CD8-positive, alpha-beta memory T cell (primary cell): ENCODE results near the gene SLC24A3. TPM values are rescaled to one million over a fixed set of nuclear protein-coding genes. Genes with fewer than 3 reads are reported as not detected.
"Not testable (repeated sequence)": the region's sequence is repeated elsewhere in the genome, so short reads cannot be mapped to it uniquely, and the experiment has no call there.

Source experiments
- CTCF ChIA-PET: fragments of 350-600 bp; sonication (Branson Sonifier 250); formaldehyde crosslinking; loops from one replicate; lab custom pipeline; 2021; ENCODE audit warnings: antibody characterized with exemption; lab: Charles Lee
- POLR2A ChIA-PET: fragments of 350-600 bp; sonication (Branson Sonifier 250); formaldehyde crosslinking; loops from one replicate; lab custom pipeline; 2021; ENCODE audit warnings: antibody characterized with exemption; lab: Charles Lee
- DNase-seq, 5 donors: peaks; one replicate each; pipeline versions ENCODE4 v3.0.0 to v3.0.0-alpha.2; 2020 to 2022; ENCODE audit warnings: mixed read lengths in 1 of 5
- H3K27ac ChIP-seq: one replicate; pipeline ENCODE4 v1.7.0; 2013; ENCODE audit warnings: low read depth, mild to moderate bottlenecking, low read length, moderate library complexity
- H3K27me3 ChIP-seq: 2 replicates; pipeline ENCODE4 v1.7.0; 2013; ENCODE audit warnings: low read length, mild to moderate bottlenecking; ENCODE audit not compliant: insufficient read depth, poor library complexity, severe bottlenecking
- H3K36me3 ChIP-seq: 2 replicates; pipeline ENCODE4 v1.7.0; 2013; ENCODE audit warnings: mild to moderate bottlenecking, low read length, moderate library complexity; ENCODE audit not compliant: insufficient read depth
- H3K4me1 ChIP-seq: 2 replicates; pipeline ENCODE4 v1.7.0; 2013; ENCODE audit warnings: mild to moderate bottlenecking, low read length, moderate library complexity; ENCODE audit not compliant: insufficient read depth
- H3K4me3 ChIP-seq: 2 replicates; pipeline ENCODE4 v1.7.0; 2013; ENCODE audit warnings: mild to moderate bottlenecking, low read length
- H3K9me3 ChIP-seq: 2 replicates; pipeline ENCODE4 v1.7.0; 2013; ENCODE audit warnings: mild to moderate bottlenecking, low read length
- H3K27ac Mint-ChIP-seq, 8 donors: one replicate each; pipeline ENCODE4 v1.8.0; 2020 to 2021; ENCODE audit warnings: mixed read lengths in 8 of 8, mild to moderate bottlenecking in 6 of 8, inconsistent platforms in 3 of 8, moderate library complexity in 3 of 8
- H3K27me3 Mint-ChIP-seq, 2 donors: one replicate each; pipeline ENCODE4 v1.8.0; 2020 to 2021; ENCODE audit warnings: mixed read lengths in 2 of 2, mild to moderate bottlenecking in 1 of 2, moderate library complexity in 1 of 2
- H3K36me3 Mint-ChIP-seq, 3 donors: one replicate each; pipeline ENCODE4 v1.8.0; 2020 to 2021; ENCODE audit warnings: mixed read lengths in 3 of 3, inconsistent platforms in 1 of 3, mild to moderate bottlenecking in 1 of 3
- H3K4me1 Mint-ChIP-seq, 3 donors: one replicate each; pipeline ENCODE4 v1.8.0; 2020 to 2021; ENCODE audit warnings: mixed read lengths in 3 of 3, inconsistent platforms in 1 of 3, mild to moderate bottlenecking in 1 of 3
- H3K4me3 Mint-ChIP-seq, 7 donors: one replicate each; pipeline ENCODE4 v1.8.0; 2020 to 2021; ENCODE audit warnings: mixed read lengths in 7 of 7, mild to moderate bottlenecking in 6 of 7, moderate library complexity in 4 of 7, inconsistent platforms in 2 of 7
- H3K9me3 Mint-ChIP-seq, 5 donors: one replicate each; pipeline ENCODE4 v1.8.0; 2020 to 2022; ENCODE audit warnings: mixed read lengths in 5 of 5, mild to moderate bottlenecking in 3 of 5, moderate library complexity in 2 of 5, inconsistent platforms in 1 of 5
- polyA plus RNA-seq: library from polyadenylated mRNA; unstranded; fragments of 300-500 nt; fragmentation: Illumina TruSeq; gene quantifications from one replicate; pipeline ENCODE4 v1.2.3, GENCODE V29; 2021
- total RNA-seq, 2 experiments: library from RNA; stranded (reverse); gene quantifications; one replicate each; pipeline ENCODE4 v1.2.3, GENCODE V29; 2021

Gene SLC24A3
- total and polyA plus RNA-seq, 3 experiments from 2014 or later: not detected

- Mint-ChIP-seq H3K4me1 (no peaks in the 10 kb centered on the region), H3K36me3 (no peaks in the 10 kb centered on the region), H3K27ac (no peak overlapping the region), H3K9me3 (peaks cover 0 to 3% (median 0%) of the 10 kb centered on the region in 5 donors), H3K27me3 (peaks cover 4 to 7% of the 10 kb centered on the region in 2 donors), H3K4me3 (no peak overlapping the region)
- H3K27ac ChIP-seq: no peak overlapping the region
- H3K36me3 ChIP-seq: no peaks in the 10 kb centered on the region
- H3K4me1 ChIP-seq: no peaks in the 10 kb centered on the region
- CTCF ChIA-PET: no interaction called here
- no peaks in the 10 kb centered on the region for H3K9me3 ChIP-seq
- POLR2A ChIA-PET: no interaction called here
- no peak overlapping the region for H3K4me3 ChIP-seq
- DNase-seq: no peak
- H3K27me3 ChIP-seq: no peaks in the 10 kb centered on the region
Observed at GRCh38 chr20:19672498-19672897, 460.1 kb downstream of the SLC24A3 start.

- no peaks in the 10 kb centered on the region for H3K36me3 Mint-ChIP-seq
- no peaks in the 10 kb centered on the region for H3K36me3 ChIP-seq
- H3K27me3 Mint-ChIP-seq: peaks cover 4 to 7% of the 10 kb centered on the region in 2 donors
Observed at GRCh38 chr20:19673575-19673974, 461.1 kb downstream of the SLC24A3 start.

GRCh38 chr20:19676202-19676601 lies 463.8 kb downstream of the SLC24A3 start:
- no peak overlapping the region for H3K4me3 Mint-ChIP-seq
- no peaks in the 10 kb centered on the region for H3K27me3 ChIP-seq
- H3K27me3 Mint-ChIP-seq: peaks cover 4 to 5% of the 10 kb centered on the region in 2 donors
- H3K4me1 ChIP-seq: no peaks in the 10 kb centered on the region
- ChIA-PET POLR2A (no interaction called here), CTCF (interaction anchor here (0.8 kb wide), 1 partner anchor 9 kb away, joined by 3 read pairs; no protein-coding TSS in a partner anchor)
- H3K4me3 ChIP-seq: no peak overlapping the region
- no peak overlapping the region for H3K27ac Mint-ChIP-seq
- H3K36me3 ChIP-seq: no peaks in the 10 kb centered on the region
- no peak overlapping the region for H3K27ac ChIP-seq
- H3K36me3 Mint-ChIP-seq: no peaks in the 10 kb centered on the region
- no peak for DNase-seq
- peaks cover 0 to 3% (median 0%) of the 10 kb centered on the region in 5 donors for H3K9me3 Mint-ChIP-seq
- H3K4me1 Mint-ChIP-seq: no peaks in the 10 kb centered on the region
- no peaks in the 10 kb centered on the region for H3K9me3 ChIP-seq

More at GRCh38 chr20:19673575-19673974, 461.1 kb downstream of the SLC24A3 start:
- Mint-ChIP-seq H3K9me3 (peaks cover 0 to 3% (median 0%) of the 10 kb centered on the region in 5 donors), H3K27ac (no peak overlapping the region), H3K4me3 (no peak overlapping the region), H3K4me1 (no peaks in the 10 kb centered on the region)
- Histone ChIP-seq H3K4me3 (no peak overlapping the region), H3K27ac (no peak overlapping the region), H3K27me3 (no peaks in the 10 kb centered on the region), H3K9me3 (no peaks in the 10 kb centered on the region), H3K4me1 (no peaks in the 10 kb centered on the region)
- ChIA-PET POLR2A (no interaction called here), CTCF (no interaction called here)
- no peak for DNase-seq

- Mint-ChIP-seq H3K27ac (no peak overlapping the region), H3K9me3 (peaks cover 0 to 3% (median 0%) of the 10 kb centered on the region in 5 donors), H3K4me1 (no peaks in the 10 kb centered on the region), H3K4me3 (no peak overlapping the region), H3K36me3 (no peaks in the 10 kb centered on the region), H3K27me3 (peaks cover 5 to 8% of the 10 kb centered on the region in 2 donors)
- Histone ChIP-seq H3K27me3 (no peaks in the 10 kb centered on the region), H3K27ac (no peak overlapping the region), H3K36me3 (no peaks in the 10 kb centered on the region), H3K4me1 (no peaks in the 10 kb centered on the region), H3K9me3 (no peaks in the 10 kb centered on the region), H3K4me3 (no peak overlapping the region)
- ChIA-PET POLR2A (no interaction called here), CTCF (no interaction called here)
- DNase-seq: no peak
Observed at GRCh38 chr20:19677336-19677735, 464.9 kb downstream of the SLC24A3 start.

GRCh38 chr20:19678591-19678990 lies 466.1 kb downstream of the SLC24A3 start:
- H3K36me3 Mint-ChIP-seq, CTCF ChIA-PET, H3K27ac ChIP-seq, H3K36me3 ChIP-seq, H3K9me3 ChIP-seq, H3K27ac Mint-ChIP-seq, H3K9me3 Mint-ChIP-seq, H3K4me3 Mint-ChIP-seq, H3K27me3 Mint-ChIP-seq, H3K4me1 ChIP-seq, H3K4me1 Mint-ChIP-seq, H3K27me3 ChIP-seq, H3K4me3 ChIP-seq, DNase-seq, POLR2A ChIA-PET: not testable (repeated sequence)

- CTCF ChIA-PET: no interaction called here
Observed at GRCh38 chr20:19679900-19680495, 467.6 kb downstream of the SLC24A3 start.

GRCh38 chr20:19682249-19682648 lies 469.8 kb downstream of the SLC24A3 start:
- Histone ChIP-seq H3K4me1 (no peaks in the 10 kb centered on the region), H3K27ac (no peak overlapping the region), H3K36me3 (no peaks in the 10 kb centered on the region), H3K4me3 (no peak overlapping the region), H3K27me3 (no peaks in the 10 kb centered on the region), H3K9me3 (no peaks in the 10 kb centered on the region)
- Mint-ChIP-seq H3K36me3 (no peaks in the 10 kb centered on the region), H3K4me3 (no peak overlapping the region), H3K4me1 (no peaks in the 10 kb centered on the region), H3K27ac (no peak overlapping the region), H3K27me3 (peaks cover 2 to 4% of the 10 kb centered on the region in 2 donors), H3K9me3 (peaks cover 0 to 4% (median 2%) of the 10 kb centered on the region in 5 donors)
- CTCF ChIA-PET: no interaction called here
- POLR2A ChIA-PET: no interaction called here
- no peak for DNase-seq

More at GRCh38 chr20:19679900-19680495, 467.6 kb downstream of the SLC24A3 start:
- no peaks in the 10 kb centered on the region for H3K27me3 ChIP-seq
- no peak overlapping the region for H3K4me3 ChIP-seq
- no peak for DNase-seq
- no peaks in the 10 kb centered on the region for H3K36me3 ChIP-seq
- no peaks in the 10 kb centered on the region for H3K4me1 Mint-ChIP-seq
- POLR2A ChIA-PET: no interaction called here
- H3K27ac ChIP-seq: no peak overlapping the region
- no peaks in the 10 kb centered on the region for H3K9me3 ChIP-seq
- no peak overlapping the region for H3K4me3 Mint-ChIP-seq
- H3K9me3 Mint-ChIP-seq: peaks cover 0 to 3% (median under 1%) of the 10 kb centered on the region in 5 donors
- peaks cover 5 to 8% of the 10 kb centered on the region in 2 donors for H3K27me3 Mint-ChIP-seq
- no peak overlapping the region for H3K27ac Mint-ChIP-seq
- H3K4me1 ChIP-seq: no peaks in the 10 kb centered on the region
- no peaks in the 10 kb centered on the region for H3K36me3 Mint-ChIP-seq

- no peaks in the 10 kb centered on the region for H3K36me3 ChIP-seq
- no peak overlapping the region for H3K27ac ChIP-seq
- H3K4me1 Mint-ChIP-seq: no peaks in the 10 kb centered on the region
- no peaks in the 10 kb centered on the region for H3K9me3 ChIP-seq
- DNase-seq: no peak
- H3K36me3 Mint-ChIP-seq: no peaks in the 10 kb centered on the region
- no peak overlapping the region for H3K27ac Mint-ChIP-seq
- no peak overlapping the region for H3K4me3 ChIP-seq
- H3K4me1 ChIP-seq: no peaks in the 10 kb centered on the region
- H3K27me3 ChIP-seq: no peaks in the 10 kb centered on the region
- peaks cover 0 to 4% (median 0%) of the 10 kb centered on the region in 5 donors for H3K9me3 Mint-ChIP-seq
- H3K4me3 Mint-ChIP-seq: no peak overlapping the region
- CTCF ChIA-PET: no interaction called here
- peaks cover 0 to 4% of the 10 kb centered on the region in 2 donors for H3K27me3 Mint-ChIP-seq
- POLR2A ChIA-PET: no interaction called here
Observed at GRCh38 chr20:19683188-19683587, 470.7 kb downstream of the SLC24A3 start.
